NCI-H748 (cell line): Measurements from ENCODE around the gene PLPPR3.
"Not testable (repeated sequence)": the region's sequence is repeated elsewhere in the genome, so short reads cannot be mapped to it uniquely, and the experiment has no call there.

Source experiments
- DNase-seq: peaks from one replicate; lab custom pipeline; 2025; ENCODE audit not compliant: unreplicated experiment; lab: John Stamatoyannopoulos, UW

PLPPR3 gene

GRCh38 chr19:854549-854948 is 32.8 kb upstream of the PLPPR3 start:
- DNase-seq, result no peak

GRCh38 chr19:853614-854220 is 32.0 kb upstream of the PLPPR3 start:
- not testable (repeated sequence) for DNase-seq

GRCh38 chr19:853014-853585 is 31.3 kb upstream of the PLPPR3 start:
- DNase-seq, result no peak

- no peak for DNase-seq
Measured at GRCh38 chr19:852136-853013, 30.6 kb upstream of the PLPPR3 start, which contains the start of gene ELANE. TSS of gene ELANE (plus strand) at chr19:852303. CDS start at chr19:852329, 26 bp downstream.

GRCh38 chr19:850979-851335 is 29.2 kb upstream of the PLPPR3 start:
- no peak for DNase-seq

GRCh38 chr19:850221-850978 is 28.6 kb upstream of the PLPPR3 start:
- peak; percentile 71 for DNase-seq

- DNase-seq, result not testable (repeated sequence)
Measured at GRCh38 chr19:849195-849594, 27.4 kb upstream of the PLPPR3 start.

- no peak for DNase-seq
Measured at GRCh38 chr19:848386-848921, 26.7 kb upstream of the PLPPR3 start.

GRCh38 chr19:845707-846521 is 24.2 kb upstream of the PLPPR3 start:
- no peak for DNase-seq

GRCh38 chr19:844546-844971 is 22.8 kb upstream of the PLPPR3 start:
- peak; percentile 43 for DNase-seq

- peak; percentile 43 for DNase-seq
Measured at GRCh38 chr19:843836-844545, 22.2 kb upstream of the PLPPR3 start.

GRCh38 chr19:843180-843835 is 21.6 kb upstream of the PLPPR3 start:
- DNase-seq, result peak; percentile 46

GRCh38 chr19:842802-843179 is 21.0 kb upstream of the PLPPR3 start:
- not testable (repeated sequence) for DNase-seq

- no peak for DNase-seq
Measured at GRCh38 chr19:840519-841206, 18.9 kb upstream of the PLPPR3 start, which contains the start of gene PRTN3. TSS of gene PRTN3 (plus strand) at chr19:840999. CDS start at chr19:841009, 10 bp downstream.

GRCh38 chr19:835210-835810 is 13.6 kb upstream of the PLPPR3 start:
- no peak for DNase-seq

- DNase-seq, result no peak
Measured at GRCh38 chr19:834216-834615, 12.5 kb upstream of the PLPPR3 start.

- no peak for DNase-seq
Measured at GRCh38 chr19:831407-832369, 9.9 kb upstream of the PLPPR3 start.
